Measurements from ENCODE around the gene SUCLG2. TPM values are rescaled to one million over a fixed set of nuclear protein-coding genes. Genes with fewer than 3 reads are reported as not detected.

The SUCLG2 gene
- total RNA-seq (ENCODE audit: low replicate concordance): 31.7 and 41.4 TPM in 2 replicates

DNA sequence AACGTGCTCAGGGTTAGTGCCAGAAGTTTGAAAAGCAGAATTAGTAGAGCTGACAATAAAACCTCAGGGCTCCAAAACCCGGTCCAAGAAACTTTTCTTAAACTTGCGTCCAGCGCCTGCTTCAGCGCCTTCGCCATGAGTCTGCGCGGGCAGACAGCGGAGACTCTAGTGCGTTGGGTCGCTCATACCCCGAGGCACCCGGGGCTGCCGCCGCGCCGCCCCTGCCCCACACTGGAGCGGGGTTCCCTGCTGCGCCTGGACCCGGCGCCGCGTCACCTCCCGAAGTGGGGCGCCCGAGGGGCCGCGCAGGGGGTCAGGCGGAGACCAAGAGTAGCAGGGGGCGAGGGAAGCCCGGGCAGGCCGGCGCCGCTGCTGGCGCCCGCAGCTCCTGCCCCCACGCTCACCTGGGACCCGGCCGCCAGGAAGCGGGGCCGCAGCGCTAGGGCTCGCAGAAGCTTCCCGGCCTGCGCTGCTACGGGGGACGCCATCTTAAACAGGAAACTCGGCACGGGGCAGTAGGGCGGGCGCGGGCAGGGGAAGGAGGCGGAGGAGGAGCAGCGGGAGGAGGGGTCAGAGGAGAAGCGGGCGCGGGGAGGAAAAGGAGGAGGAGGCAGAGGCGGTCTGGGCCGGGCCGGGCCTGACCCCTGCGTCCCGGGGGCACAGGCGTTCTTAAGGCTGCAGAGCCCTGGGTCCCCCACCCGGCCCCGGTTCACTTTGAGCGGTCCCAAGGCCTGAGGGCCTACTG is at the start of gene SUCLG2:
Gene SUCLG2 (minus strand): TSS at position 514 of the 745 bp plus-strand sequence. CDS start 26 bp downstream, at position 488.

